ENCODE measurements around the gene NLGN1.

- TF ChIP-seq TAF1 (IDR thresholded peaks at IDR 0.05; ENCODE audit: borderline replicate concordance, insufficient read depth, low read length) (no peak), SIN3A (IDR thresholded peaks at IDR 0.05; ENCODE audit: borderline replicate concordance, insufficient read depth, low read length) (no peak), REST (IDR thresholded peaks at IDR 0.05; ENCODE audit: insufficient read depth in 1 of 2, low read depth in 2 of 2, low read length in 2 of 2) (no peak), POLR2AphosphoS5 (IDR thresholded peaks at IDR 0.05; ENCODE audit: low read depth, low read length) (no peak), FOXP2 (optimal IDR thresholded peaks at IDR 0.05; ENCODE audit: borderline replicate concordance, extremely low read depth, extremely low read length, insufficient read depth) (no peak)
Measured at GRCh38 chr3:173463250-173463649, 65.7 kb downstream of the NLGN1 start.
